Activated CD4-positive, CD25-positive, alpha-beta regulatory T cell (primary cell): ENCODE results near the gene ELOB.

Experiments
- DNase-seq, 4 experiments: peaks; one replicate each; lab custom pipeline; 2025; lab: John Stamatoyannopoulos, UW

The ELOB gene

DNA sequence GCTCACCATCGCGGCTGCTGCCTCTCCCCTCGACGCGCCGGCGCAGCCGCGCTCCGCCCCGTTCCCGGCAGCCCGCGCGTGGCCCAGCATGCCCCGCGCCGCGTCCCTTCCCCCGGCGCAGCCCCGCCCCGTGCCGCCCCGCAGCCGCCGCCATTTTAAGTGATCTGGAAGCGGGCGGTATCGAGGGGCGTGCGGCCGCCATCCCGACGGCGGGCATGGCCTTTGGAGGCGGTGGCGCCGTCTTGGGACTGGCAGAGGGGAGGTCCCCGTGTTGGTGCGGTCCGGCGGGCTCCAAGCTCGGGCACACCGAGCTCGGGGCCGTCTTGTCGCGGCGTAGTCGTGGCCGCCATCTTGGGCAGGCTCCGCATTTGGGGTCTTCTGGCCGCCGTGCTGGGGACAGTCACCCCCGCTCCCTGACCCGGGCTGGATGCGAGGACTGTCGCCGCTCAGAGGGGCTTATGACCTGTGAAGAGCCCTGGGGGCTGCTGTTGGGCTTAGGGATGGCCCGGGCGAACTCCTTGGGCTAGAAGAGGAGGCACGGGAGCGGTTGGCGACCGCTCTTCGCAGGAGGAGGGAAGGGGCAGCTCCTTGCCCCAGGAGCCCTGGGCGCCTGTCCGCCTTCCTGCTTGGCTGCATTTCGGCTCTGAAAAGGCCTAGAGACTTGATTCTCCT lies at the start of gene ELOB:
Gene ELOB, minus strand, starts transcription at position 50 of the 672 bp plus-strand sequence. Its CDS starts 41 bp downstream, at position 9.
- DNase-seq: peak; percentile 77 to 88 (median 84)

DNA sequence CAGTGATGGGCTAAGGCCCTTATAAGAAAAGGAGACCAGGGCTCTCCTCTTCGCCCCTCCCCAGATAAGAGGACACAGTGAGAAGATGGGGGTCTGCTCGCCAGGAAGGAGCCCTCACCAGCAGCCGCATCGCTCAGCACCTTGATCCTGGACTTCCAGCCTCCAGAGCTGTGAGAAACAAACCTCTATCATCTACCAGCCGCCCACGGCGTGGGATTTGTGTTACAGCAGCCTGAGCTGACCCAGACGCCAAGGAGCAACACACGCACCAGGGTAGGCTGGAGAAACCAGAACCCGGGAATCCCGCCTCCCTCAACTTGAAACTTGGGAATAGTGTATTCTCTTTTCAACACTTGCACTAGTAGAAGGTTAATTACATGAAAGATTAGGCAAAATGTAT lies 48.8 kb upstream of the ELOB start:
- DNase-seq: no peak

DNA sequence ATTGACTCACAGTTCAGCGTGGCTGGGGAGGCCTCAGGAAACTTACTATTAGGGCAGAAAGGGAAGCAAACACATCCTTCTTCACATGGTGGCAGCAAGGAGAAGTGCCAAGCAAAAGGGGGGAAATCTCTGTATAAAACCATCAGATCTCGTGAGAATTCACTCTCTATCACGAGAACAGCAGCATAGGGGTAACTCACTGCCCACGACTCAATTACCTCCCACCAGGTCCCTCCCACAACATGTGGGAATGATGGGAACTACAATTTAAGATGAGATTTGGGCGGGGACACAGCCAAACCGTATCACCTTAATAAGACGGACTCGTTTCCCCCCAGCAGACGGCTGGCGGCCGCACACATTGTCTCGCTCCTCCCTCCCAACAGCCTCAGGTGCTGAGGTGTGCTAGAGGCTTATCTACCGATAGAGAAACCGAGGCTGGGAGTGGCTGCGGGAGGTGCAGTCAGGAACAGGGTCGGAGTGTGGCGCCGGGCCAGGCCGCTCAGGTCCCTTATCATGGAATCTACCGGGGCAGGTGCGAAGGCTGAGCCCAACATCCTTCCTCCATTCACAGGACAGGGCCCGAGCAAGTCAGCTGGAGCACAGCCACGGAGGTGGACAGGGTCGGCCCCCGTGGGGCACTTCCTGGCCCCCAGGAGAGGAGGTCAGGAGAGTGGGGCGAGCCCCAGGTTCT lies 48.1 kb upstream of the ELOB start:
- no peak for DNase-seq

DNA sequence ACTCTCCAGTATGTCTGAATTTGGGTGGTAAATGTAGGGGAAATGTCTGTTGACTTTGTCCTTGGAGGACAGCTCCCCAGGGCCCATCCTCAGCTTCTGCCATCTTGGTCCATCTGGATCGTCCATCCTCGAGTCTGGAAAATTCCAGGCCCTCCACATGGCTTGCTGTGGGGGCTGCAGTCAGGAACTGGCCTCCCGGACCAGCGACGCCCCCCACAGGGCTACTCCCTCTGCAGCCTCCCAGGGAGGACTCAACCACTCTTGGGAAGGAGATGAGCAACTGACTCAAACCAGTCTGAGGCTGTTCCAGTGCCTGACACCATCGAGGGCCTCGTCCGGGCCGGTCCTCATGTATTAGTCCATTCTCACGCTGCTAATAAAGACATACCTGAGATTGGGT lies 47.5 kb upstream of the ELOB start:
- DNase-seq: no peak

DNA sequence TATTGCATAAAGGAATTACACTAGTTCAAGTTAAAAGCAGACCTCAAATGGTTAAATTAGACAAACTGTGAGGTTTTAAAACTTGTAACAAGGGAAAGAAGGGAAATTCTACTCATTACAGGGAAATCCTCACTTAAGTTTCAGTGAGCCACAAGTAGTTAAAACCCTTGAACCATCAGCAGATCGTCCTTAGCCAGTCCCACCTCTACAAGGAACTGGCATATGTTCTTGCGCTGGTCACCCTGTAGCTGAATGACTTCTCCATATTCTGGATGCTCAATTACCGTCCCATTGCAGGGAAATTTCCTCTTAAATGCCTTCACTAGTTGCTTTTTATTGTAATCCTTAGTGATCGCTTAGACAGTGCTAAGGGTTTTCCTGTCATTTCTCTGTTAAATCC lies 45.4 kb upstream of the ELOB start:
- no peak for DNase-seq

DNA sequence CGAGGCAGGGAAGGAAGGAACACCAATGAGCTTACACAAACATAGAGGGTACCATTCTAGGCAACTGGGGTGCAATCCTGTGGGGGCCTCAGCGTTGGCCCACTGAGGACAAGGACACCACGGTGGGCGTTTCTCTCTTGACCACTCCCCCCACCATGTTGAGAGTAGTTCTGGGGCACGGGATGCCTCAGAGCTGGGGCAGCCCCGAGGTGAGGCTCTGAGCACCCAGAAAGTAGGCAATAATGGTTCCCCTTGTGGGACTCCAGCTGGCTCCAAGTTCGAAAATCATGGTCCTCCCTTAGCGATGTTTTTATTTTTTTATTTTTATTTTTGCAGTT lies 45.0 kb upstream of the ELOB start:
- DNase-seq: no peak

DNA sequence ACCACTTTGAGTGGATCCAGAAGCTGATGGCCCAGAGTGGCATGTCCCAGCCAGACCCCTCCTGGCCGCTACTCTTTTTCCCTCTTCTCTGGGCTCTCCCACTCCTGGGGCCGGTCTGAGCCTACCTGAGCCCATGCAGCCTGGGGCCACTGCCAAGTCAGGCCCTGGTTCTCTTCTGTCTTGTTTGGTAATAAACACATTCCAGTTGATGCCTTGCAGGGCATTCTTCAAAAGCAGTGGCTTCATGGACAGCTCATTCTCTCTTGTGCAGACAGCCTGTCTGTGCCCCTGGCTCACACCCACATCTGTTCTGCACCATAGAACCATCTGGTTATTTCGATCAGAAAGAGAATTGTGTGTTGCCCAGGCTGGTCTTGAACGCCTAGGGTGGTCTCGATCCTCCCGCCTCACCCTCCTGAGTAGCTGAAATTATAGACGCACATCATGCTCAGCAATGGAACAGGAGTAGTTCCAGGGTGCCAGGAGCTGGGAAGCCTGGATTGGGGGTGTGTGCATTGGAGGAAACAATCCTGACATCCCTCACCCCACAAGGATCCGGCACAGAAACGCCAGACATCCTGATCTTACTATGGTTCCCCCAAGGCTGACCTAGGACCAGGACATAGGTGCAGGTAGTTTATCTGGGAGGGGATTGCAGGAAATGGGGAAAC lies 44.5 kb upstream of the ELOB start:
- no peak for DNase-seq

DNA sequence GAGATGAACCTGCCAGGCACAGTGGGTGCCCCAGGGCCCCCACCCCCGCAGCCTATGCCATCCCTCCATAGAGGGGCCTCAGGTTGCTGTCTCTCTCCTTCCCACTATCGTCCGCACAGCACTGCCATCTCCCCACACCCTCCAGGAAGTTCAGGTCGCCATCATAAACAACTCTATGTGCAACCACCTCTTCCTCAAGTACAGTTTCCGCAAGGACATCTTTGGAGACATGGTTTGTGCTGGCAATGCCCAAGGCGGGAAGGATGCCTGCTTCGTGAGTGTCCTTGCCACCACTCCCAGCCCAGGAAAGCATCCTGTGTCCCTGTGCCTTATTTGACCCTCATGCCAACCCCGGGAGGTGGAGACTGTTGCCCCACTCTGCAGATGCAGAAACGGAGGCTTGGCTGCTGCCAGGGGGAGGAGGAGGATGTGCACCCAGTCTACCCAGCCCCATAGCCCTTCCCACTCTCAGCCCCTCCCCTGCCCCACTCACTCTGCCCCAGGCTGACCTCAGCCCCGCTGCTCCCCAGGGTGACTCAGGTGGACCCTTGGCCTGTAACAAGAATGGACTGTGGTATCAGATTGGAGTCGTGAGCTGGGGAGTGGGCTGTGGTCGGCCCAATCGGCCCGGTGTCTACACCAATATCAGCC lies 43.9 kb upstream of the ELOB start:
- no peak for DNase-seq

DNA sequence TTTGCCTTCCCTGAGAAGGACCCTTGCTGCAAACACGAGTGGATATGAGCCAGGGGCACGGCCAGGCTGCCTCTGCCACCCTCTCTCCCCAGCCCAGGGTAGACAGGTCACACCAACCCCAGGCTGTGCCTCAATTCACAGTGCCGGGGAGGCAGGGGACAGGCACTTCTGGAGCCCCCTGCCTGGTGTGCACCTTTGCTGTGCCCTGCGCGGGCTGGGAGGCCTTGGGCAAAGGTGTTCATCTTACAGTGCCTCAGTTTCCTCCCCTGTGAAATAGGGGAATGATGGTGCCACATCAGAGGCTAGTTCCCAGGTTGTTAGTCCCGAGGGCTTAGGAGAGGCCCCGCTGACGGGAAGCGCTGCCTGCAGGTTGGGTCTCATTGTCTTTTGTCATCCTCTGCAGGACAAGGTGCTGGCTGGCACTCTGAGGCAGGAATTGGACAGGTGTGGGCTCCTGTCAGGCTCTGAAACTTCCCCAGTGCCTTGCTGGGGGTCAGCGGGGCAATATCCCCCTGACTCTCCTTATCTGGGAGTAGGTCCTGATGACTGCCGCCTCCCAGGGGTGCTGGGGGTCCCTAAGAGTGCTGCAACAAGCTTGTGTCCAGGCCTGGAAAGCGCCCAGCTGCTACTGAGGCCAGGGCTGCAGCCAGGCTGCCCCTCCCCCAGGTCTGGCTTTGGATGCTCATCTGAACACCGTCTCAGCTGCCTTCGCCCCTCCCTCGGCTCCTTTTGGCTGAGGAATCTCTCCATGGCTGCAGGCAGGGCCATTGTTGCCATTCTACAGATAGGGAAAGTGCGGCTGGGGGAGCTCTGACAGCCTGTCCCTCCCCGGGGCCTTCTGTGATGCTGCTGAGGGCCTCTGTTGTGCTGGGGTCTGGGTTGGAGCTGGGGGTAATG lies 43.1 kb upstream of the ELOB start:
- no peak for DNase-seq

DNA sequence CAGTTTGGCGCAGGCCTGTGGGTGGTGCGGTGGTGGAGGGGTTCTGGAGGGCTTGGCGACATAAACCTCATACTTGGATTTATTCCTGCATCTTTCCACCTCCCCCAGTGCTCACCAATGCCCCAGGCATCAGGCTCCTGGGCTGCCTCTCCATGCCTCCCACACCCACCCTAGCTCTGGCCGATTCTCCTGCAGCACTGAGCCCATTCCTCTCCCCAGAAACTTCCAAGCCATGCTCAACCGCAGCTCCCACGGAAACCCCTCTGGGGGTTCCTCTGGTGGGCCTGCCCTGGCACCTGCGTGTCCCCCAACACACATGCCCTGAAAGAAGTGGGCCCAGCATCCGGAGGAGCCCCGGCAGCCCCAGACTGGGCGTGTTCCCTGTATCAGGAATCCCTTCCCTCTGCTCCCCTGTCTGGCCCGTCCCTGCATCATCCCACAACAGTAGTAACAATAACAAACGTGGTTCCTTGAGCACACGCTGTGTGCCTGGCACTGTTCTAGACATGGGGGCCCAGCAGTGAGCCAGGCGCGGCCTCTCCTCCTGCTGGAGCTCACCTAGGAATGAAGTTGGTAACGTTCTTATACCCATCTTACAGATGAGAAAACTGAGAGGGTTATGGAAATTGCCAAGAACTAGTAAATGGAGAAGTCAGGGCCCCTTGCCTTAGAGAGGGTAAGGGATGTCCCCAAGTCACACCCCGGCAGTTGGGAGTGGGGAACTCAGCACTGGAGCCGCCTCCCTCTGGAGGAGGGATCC lies 42.3 kb upstream of the ELOB start:
- no peak for DNase-seq

DNA sequence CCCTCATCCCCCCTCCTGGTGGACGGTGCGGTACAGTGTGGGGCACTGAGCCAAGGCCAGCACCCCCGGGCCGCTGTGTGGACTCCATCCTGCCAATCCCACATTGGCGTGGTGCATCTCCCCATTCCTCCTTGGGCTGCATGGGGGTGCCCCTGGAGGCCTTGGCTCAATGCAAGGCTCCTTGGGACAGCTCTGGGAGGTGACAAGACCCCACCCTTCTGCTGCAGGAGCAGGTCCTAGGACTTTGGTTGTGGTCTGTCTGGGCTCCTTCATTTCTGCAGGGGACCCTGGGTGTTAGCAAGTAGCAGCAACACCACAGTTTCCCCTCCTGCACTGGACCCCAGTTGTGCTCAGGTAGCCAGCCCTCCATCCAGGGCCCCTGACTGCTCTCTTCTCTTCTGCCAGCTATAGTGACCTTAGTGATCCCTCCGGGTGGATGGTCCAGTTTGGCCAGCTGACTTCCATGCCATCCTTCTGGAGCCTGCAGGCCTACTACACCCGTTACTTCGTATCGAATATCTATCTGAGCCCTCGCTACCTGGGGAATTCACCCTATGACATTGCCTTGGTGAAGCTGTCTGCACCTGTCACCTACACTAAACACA lies 41.3 kb upstream of the ELOB start:
- DNase-seq: no peak

DNA sequence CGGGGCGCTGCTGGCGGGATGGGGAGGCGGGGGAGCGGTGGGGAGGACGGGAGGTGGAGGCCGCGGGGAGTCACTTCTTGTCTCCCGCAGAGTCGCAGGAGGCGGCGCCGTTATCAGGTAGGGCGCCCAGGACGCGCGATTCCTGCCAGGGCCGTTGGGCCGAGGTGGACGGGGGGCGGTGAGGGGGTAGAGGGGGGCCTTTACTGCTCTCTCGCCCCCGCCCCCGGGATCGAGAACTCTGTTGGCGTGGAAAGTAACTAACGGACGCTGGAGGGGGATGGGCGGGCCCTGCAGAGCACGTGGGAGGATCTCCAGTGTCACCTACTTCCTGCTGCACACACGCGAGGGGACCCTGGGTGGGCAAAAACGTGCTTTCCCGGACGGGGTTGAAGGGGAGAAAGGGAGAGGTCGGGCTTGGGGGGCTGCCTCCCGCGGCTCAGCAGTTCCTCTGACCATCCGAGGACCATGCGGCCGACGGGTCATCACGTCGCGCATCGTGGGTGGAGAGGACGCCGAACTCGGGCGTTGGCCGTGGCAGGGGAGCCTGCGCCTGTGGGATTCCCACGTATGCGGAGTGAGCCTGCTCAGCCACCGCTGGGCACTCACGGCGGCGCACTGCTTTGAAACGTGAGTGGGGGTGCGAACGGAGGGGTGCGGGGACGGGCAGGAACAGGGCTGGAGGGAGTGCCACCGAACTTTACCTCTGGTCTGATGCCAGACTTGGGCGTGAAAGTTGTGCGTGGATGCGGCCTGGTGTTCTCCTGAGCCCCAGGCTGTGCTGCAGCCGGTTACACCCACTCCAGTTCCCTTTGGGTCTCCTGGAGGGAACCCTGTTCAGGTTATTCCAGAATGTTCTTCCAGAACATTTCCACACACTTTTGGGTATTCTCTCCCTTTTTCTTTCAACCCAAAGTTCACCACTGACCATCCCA lies 40.5 kb upstream of the ELOB start:
- DNase-seq: no peak

DNA sequence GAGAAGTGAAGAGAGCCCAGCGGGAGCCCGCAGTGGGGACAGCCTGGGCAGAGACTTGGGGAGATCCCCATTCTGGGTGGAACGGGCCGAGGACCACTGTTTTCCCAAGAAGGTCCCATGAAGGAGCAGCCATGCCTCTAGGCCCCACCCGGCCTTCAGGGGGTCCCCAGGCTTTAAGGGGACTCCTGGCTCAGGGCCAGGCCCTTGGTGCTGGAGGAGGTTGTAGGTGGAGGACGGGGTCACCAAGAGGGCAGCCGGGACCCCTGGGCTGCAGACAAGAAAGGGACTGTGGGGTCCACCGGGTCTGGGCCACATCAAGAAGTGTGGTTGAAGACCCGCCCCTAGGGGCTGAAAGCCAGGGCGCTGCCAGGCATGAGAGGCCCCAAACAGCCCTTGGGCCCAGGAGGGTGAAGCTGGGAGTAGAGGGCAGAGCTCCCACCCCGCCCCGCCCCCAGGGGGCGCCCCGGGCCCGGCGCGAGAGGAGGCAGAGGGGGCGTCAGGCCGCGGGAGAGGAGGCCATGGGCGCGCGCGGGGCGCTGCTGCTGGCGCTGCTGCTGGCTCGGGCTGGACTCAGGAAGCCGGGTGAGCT lies 39.8 kb upstream of the ELOB start, which contains the start of gene PRSS21:
Gene PRSS21, plus strand, starts transcription at position 487 of the 589 bp plus-strand sequence. Its CDS starts 32 bp downstream, at position 519.
- no peak for DNase-seq

DNA sequence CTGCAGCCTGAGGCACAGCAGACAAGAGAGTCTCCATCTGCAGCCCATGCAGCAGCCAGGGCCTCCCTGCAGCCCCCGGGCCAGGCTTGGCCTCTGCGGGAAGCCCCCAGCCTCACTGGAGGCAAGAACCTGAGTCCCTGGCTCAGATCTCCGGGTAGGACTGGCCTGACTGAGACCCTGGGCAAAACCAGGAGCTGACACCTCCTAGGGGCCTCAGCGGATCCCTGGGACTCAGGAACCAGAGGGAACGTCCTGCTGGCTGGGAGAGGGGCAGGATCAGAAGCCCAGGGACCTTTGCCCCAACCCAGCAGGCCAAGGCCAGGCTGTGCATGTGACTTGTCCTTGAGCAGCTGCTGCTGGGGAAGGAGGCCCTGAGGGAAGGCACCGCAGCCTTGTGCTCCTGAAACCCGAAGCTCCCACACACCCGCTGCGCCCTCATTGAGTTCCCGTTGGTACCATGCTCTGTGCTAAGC lies 38.3 kb upstream of the ELOB start:
- DNase-seq: no peak

DNA sequence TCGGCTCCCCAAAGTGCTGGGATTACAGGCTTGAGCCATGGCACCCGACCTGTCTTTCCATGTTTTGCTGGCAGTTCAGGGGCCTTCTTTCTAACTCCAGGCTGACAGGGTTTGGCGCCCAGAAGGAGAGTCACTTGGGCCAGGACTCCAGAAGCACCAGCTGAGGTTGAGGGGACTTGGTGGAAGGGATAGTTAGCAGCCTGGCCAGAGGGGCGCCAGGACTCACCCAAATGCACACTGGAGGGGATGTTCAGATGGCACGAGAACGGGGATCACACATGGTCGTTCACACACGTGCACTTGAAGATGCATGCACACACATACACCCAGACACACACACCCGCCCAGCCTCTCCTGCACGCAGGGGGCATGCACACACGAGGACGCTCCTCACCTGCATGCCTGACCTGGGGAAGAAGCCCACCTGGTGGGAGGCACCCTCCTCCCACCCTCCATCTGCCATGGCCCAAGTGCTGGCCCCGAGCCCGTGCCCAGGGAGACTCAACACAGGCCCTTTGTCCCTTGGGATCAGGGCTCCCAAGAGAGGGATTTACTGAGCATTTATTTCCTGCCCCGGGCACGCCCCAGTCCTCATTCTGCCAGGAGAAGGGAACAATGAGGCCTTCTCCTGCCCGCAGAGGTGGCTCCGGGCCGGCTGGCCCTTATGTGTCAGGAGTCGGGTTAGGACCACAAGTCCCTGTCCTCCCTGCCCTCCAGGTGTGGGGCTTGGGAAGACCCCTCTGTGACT lies 37.6 kb upstream of the ELOB start:
- no peak for DNase-seq

DNA sequence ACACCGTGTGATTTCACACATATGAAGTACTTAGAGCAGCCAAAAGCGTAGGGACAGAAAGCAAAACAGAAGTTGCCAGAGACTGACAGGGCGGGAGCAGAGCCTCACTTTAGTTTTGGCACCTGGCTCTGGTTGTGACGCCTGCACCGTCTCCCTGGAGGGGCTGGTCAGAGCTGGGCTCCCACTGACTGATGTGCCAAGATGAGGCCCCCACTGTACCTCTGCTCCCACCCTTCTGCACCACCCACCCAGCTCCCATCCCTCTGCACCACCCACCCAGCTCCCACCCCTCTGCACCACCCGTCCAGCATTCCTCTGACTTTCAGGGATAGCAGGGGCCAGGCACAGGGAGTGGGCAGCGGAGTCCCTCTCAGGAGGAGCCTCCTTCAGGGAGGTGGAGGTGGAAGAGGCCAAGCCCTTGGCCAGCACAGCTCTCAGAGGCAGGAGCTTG lies 36.7 kb upstream of the ELOB start:
- DNase-seq: no peak

DNA sequence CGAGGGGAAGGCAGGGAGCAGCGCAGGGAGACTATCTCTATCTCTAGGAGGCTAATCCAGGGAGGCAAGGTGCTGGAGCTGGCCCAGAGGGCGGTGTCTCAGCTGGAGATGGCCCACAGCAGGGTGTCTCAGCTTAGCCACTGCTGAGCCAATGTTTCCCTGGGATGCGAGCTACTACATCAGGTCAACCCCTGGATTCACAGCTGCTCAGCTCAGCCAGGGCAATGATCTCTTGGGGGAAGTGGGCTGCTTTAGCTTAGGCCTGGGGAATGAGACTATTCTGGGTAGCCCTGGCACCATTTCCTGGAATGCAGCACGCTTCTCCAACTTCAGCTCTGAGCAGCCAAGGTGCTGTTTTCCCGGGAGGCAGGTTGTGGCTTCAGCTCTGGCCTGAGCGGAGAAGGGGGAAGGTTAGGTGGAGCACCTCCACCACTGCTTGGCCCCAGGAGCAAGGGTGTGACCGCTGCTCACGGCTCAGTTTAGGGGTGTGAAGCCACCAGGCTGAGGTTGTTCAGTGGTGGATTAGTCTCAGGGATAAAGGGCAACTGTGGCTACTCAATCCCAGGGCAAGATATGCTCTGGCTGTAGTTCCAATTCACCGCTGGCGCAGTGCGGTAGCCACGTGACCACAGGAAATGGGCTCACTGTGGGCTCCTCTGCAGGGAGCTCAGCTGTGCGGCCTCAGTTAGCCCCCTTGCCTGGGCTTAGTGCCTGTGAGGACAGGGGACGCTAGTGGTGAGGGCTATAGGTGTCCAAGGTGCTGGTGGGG lies 34.8 kb upstream of the ELOB start:
- DNase-seq: no peak
